Neural cell (in vitro differentiated cells): ENCODE results near the gene PHACTR3.

Experiments used
- SMC3 ChIP-seq: fragments of 450-650 bp; conservative IDR thresholded peaks from 2 replicates; pipeline ENCODE4 v1.6.1; 2014; ENCODE audit warnings: antibody characterized with exemption, mild to moderate bottlenecking, moderate library complexity; ENCODE audit not compliant: poor library complexity
- TF ChIP-seq, protein P1 (sequence below): fragments of 450-650 bp; IDR thresholded peaks from 2 replicates; pipeline ENCODE4 v1.5.1; 2014; ENCODE audit warnings: antibody characterized with exemption, mild to moderate bottlenecking, moderate library complexity; ENCODE audit not compliant: poor library complexity, severe bottlenecking

GRCh38 chr20:59750209-59750840, 146.0 kb downstream of the PHACTR3 start:
- TF ChIP-seq, protein P1, sequence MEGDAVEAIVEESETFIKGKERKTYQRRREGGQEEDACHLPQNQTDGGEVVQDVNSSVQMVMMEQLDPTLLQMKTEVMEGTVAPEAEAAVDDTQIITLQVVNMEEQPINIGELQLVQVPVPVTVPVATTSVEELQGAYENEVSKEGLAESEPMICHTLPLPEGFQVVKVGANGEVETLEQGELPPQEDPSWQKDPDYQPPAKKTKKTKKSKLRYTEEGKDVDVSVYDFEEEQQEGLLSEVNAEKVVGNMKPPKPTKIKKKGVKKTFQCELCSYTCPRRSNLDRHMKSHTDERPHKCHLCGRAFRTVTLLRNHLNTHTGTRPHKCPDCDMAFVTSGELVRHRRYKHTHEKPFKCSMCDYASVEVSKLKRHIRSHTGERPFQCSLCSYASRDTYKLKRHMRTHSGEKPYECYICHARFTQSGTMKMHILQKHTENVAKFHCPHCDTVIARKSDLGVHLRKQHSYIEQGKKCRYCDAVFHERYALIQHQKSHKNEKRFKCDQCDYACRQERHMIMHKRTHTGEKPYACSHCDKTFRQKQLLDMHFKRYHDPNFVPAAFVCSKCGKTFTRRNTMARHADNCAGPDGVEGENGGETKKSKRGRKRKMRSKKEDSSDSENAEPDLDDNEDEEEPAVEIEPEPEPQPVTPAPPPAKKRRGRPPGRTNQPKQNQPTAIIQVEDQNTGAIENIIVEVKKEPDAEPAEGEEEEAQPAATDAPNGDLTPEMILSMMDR, result no peak
- no peak for TF ChIP-seq SMC3
